HCT116 (cell line): ENCODE data around the gene DOCK7. TPM values are rescaled to one million over a fixed set of nuclear protein-coding genes. Genes with fewer than 3 reads are reported as not detected.

Experiments used
- ATAC-seq: fragments of 200-7000 bp; cut with Tn5 transposase; 2 replicates; pipeline ENCODE4 v1.9.1; 2020; ENCODE audit warnings: mild to moderate bottlenecking, moderate library complexity
- BruUV-seq: library from RNA; stranded (reverse); fragments of 400-500 nt; replicated peaks from 2 replicates; lab custom pipeline; 2021; lab: Mats Ljungman, UMichigan
- CTCF ChIA-PET: fragments of 300-600 bp; sonication (Branson Sonifier 250); formaldehyde crosslinking; loops from one replicate; lab custom pipeline; 2021; ENCODE audit warnings: antibody characterized with exemption; lab: Charles Lee
- POLR2A ChIA-PET: fragments of 300-600, 350-600 bp; sonication (Branson Sonifier 250); formaldehyde crosslinking; loops from one replicate; lab custom pipeline; 2021; ENCODE audit warnings: antibody characterized with exemption; lab: Charles Lee
- RAD21 ChIA-PET, 2 experiments: fragments of 300-600 bp; sonication (Branson Sonifier 250); formaldehyde crosslinking; loops; one replicate each; lab custom pipeline; 2023; ENCODE audit warnings: low total read pairs in 2 of 2; ENCODE audit not compliant: uncharacterized antibody in 2 of 2, unreplicated experiment in 2 of 2, low non-redundant PET in 1 of 2; lab: Charles Lee
- DNase-seq: peaks from one replicate; pipeline ENCODE4 v3.0.0-alpha.2; 2010; ENCODE audit warnings: low read depth, low spot score
- H2AFZ ChIP-seq: fragments of 200-600 bp; shearing (Covaris generic), sonication (generic); 2 replicates; pipeline ENCODE4 v1.6.1; 2017; ENCODE audit warnings: low read depth, mixed run types, mixed read lengths, antibody characterized with exemption, low read length; ENCODE audit not compliant: poor library complexity, severe bottlenecking
- H3K27ac ChIP-seq: 2 replicates; pipeline ENCODE4 v1.5.1; 2012; ENCODE audit warnings: low read depth, low read length
- H3K27me3 ChIP-seq: fragments of 200-600 bp; sonication (generic); 2 replicates; pipeline ENCODE4 v1.6.1; 2016; ENCODE audit warnings: mixed run types, low read length, mixed read lengths; ENCODE audit not compliant: insufficient read depth
- H3K36me3 ChIP-seq, 2 experiments: fragments of 200-500 bp in 1 of 2; fragments of 200-600 bp in 1 of 2; sonication (Bioruptor generic) in 1 of 2; sonication (generic) in 1 of 2; 2 replicates each; pipeline versions ENCODE4 v1.5.1 to v1.6.1; 2014 to 2016; ENCODE audit warnings: low read length in 2 of 2, inconsistent platforms in 1 of 2, mixed read lengths in 1 of 2, mixed run types in 1 of 2; ENCODE audit not compliant: insufficient read depth in 2 of 2, control insufficient read depth in 1 of 2
- H3K4me1 ChIP-seq, 2 experiments: fragments of 200-600 bp in 1 of 2; sonication (generic) in 1 of 2; 2 replicates each; pipeline versions ENCODE4 v1.5.1 to v1.6.1; 2012 to 2017; ENCODE audit warnings: low read length in 2 of 2, inconsistent platforms in 1 of 2, mild to moderate bottlenecking in 1 of 2, mixed read lengths in 1 of 2, mixed run types in 1 of 2, moderate library complexity in 1 of 2; ENCODE audit not compliant: insufficient read depth in 2 of 2, control insufficient read depth in 1 of 2
- H3K4me2 ChIP-seq: fragments of 200-600 bp; sonication (generic); 2 replicates; pipeline ENCODE4 v1.6.1; 2017; ENCODE audit warnings: mixed run types, low read length, mixed read lengths
- H3K4me3 ChIP-seq, 2 experiments: fragments of 200-600 bp in 1 of 2; sonication (generic) in 1 of 2; replicated peaks in 1 of 2; 2 replicates each; pipeline ENCODE4 v1.5.1; 2011 to 2016; ENCODE audit warnings: low read length in 2 of 2, control low read depth in 1 of 2, low read depth in 1 of 2, mild to moderate bottlenecking in 1 of 2, mixed read lengths in 1 of 2, mixed run types in 1 of 2
- H3K79me2 ChIP-seq: fragments of 200-600 bp; sonication (generic); 2 replicates; pipeline ENCODE4 v1.6.1; 2017; ENCODE audit warnings: mild to moderate bottlenecking, mixed run types, low read length, moderate library complexity, mixed read lengths; ENCODE audit not compliant: insufficient read depth
- H3K9ac ChIP-seq: fragments of 200-600 bp; sonication (generic); 2 replicates; pipeline ENCODE4 v1.6.1; 2016; ENCODE audit warnings: low read length, mixed read lengths
- H3K9me2 ChIP-seq: fragments of 200-600 bp; sonication (generic), shearing (Covaris generic); 2 replicates; pipeline ENCODE4 v1.6.1; 2017; ENCODE audit warnings: mixed run types, mild to moderate bottlenecking, moderate library complexity; ENCODE audit not compliant: insufficient read depth
- H3K9me3 ChIP-seq, 2 experiments: fragments of 200-500 bp in 1 of 2; fragments of 200-600 bp in 1 of 2; sonication (Bioruptor generic) in 1 of 2; sonication (generic) in 1 of 2; 2 replicates each; pipeline ENCODE4 v1.6.1; 2014 to 2017; ENCODE audit warnings: low read length in 2 of 2, mixed read lengths in 2 of 2, inconsistent platforms in 1 of 2, low read depth in 1 of 2, mild to moderate bottlenecking in 1 of 2, mixed run types in 1 of 2, moderate library complexity in 1 of 2; ENCODE audit not compliant: control insufficient read depth in 1 of 2, insufficient read depth in 1 of 2
- H4K20me1 ChIP-seq: fragments of 200-600 bp; sonication (generic), shearing (Covaris generic); 2 replicates; pipeline ENCODE4 v1.6.1; 2017; ENCODE audit warnings: mixed run types, mild to moderate bottlenecking, moderate library complexity; ENCODE audit not compliant: insufficient read depth
- CBX3 ChIP-seq: IDR thresholded peaks from 2 replicates; pipeline ENCODE4 v1.6.1; 2012; ENCODE audit warnings: low read depth
- ELF1 ChIP-seq: IDR thresholded peaks from 2 replicates; pipeline ENCODE4 v1.6.1; 2012; ENCODE audit warnings: low read depth, borderline replicate concordance
- FOSL1 ChIP-seq: IDR thresholded peaks from 2 replicates; pipeline ENCODE4 v1.6.1; 2012; ENCODE audit warnings: low read depth
- JUND ChIP-seq: IDR thresholded peaks from 2 replicates; pipeline ENCODE4 v1.6.1; 2012
- POLR2A ChIP-seq: IDR thresholded peaks from 2 replicates; pipeline ENCODE4 v1.7.0; 2011; ENCODE audit warnings: borderline replicate concordance; ENCODE audit not compliant: insufficient read depth, insufficient read length; ENCODE audit errors: extremely low read depth
- SIN3A ChIP-seq: IDR thresholded peaks from 2 replicates; pipeline ENCODE4 v1.6.1; 2012; ENCODE audit warnings: low read depth
- SP1 ChIP-seq: IDR thresholded peaks from 2 replicates; pipeline ENCODE4 v1.6.1; 2012; ENCODE audit warnings: low read depth
- SRF ChIP-seq: IDR thresholded peaks from 2 replicates; pipeline ENCODE4 v1.6.1; 2012; ENCODE audit warnings: low read depth
- TCF7L2 ChIP-seq: IDR thresholded peaks from 2 replicates; pipeline ENCODE4 v1.7.0; 2011; ENCODE audit warnings: borderline replicate concordance, inconsistent platforms; ENCODE audit not compliant: insufficient read depth, insufficient read length; ENCODE audit errors: extremely low read depth
- YY1 ChIP-seq: IDR thresholded peaks from 2 replicates; pipeline ENCODE4 v1.6.1; 2011; ENCODE audit warnings: low read length, low read depth, moderate library complexity, mild to moderate bottlenecking; ENCODE audit not compliant: insufficient replicate concordance; ENCODE audit errors: extremely low read depth
- ZFX ChIP-seq: fragments of 450-650 bp; IDR thresholded peaks from 2 replicates; pipeline ENCODE4 v1.6.1; 2017
- ZNF274 ChIP-seq: fragments of 200-500 bp; sonication (Bioruptor generic); IDR thresholded peaks from 2 replicates; pipeline ENCODE4 v1.6.1; 2014; ENCODE audit warnings: mild to moderate bottlenecking, low read depth, low read length, inconsistent platforms
- intact Hi-C: fragments of 100-400 bp; cut with micrococcal nuclease; formaldehyde crosslinking; loops from 2 replicates; pipeline ENCODE4 v1.10.0; 2022
- total RNA-seq: library from RNA; stranded (reverse); gene quantifications from one replicate; pipeline ENCODE4 v1.2.1, GENCODE V29; 2021; ENCODE audit not compliant: unreplicated experiment
- TF ChIP-seq, protein P1 (sequence below): IDR thresholded peaks from 2 replicates; pipeline ENCODE4 v1.6.1; 2012; ENCODE audit warnings: low read depth
- TF ChIP-seq, protein P2 (sequence below), 3 experiments: fragments of 200-600 bp in 1 of 3; sonication (generic) in 1 of 3; IDR thresholded peaks in 2 of 3; conservative IDR thresholded peaks in 1 of 3; 2 replicates each; pipeline ENCODE4 v1.5.1; 2012 to 2017; ENCODE audit warnings: low read depth in 2 of 3, low read length in 2 of 3, antibody characterized with exemption in 1 of 3, borderline replicate concordance in 1 of 3, control low read depth in 1 of 3, mild to moderate bottlenecking in 1 of 3, mixed read lengths in 1 of 3, mixed run types in 1 of 3, moderate library complexity in 1 of 3; ENCODE audit not compliant: insufficient read depth in 1 of 3
- TF ChIP-seq, protein P3 (sequence below): IDR thresholded peaks from 2 replicates; pipeline ENCODE4 v1.6.1; 2012
- TF ChIP-seq, protein P4 (sequence below): IDR thresholded peaks from 2 replicates; pipeline ENCODE4 v1.6.1; 2012

The DOCK7 gene
- total RNA-seq, 1 experiment from 2014 or later, result 49.0 TPM

DNA sequence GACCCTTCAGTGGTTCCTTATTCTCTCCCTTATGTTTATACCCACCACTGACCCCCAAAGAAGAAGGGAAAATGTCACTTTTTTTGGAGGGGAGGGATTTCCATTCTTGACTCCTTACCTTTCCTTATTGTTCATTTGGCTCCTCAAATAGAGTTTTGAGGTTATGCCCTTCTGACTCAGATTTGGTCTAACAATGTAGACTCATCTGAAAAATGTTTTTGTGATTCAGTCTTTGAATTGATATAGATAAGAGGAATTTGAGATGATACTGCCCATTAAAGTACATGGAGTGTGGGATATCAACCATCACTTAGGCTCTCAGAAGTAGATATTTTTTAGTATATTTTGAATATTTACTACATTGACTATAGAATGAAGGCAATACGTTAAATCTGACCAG, 235.2 kb downstream of the DOCK7 start:
- Histone ChIP-seq H3K4me1 (no peaks in the 10 kb centered on the region), H3K79me2 (peaks cover 28% of the 10 kb centered on the region; the same call in 1 of the 2 replicates), H3K4me2 (no peak overlapping the region), H3K36me3 (peaks cover 29 to 34% of the 10 kb centered on the region in 2 experiments), H3K9me3 (no peaks in the 10 kb centered on the region), H3K9me2 (no peaks in the 10 kb centered on the region), H2AFZ (no peak overlapping the region), H3K27me3 (no peaks in the 10 kb centered on the region), H3K4me3 (no peak overlapping the region), H3K9ac (no peak overlapping the region), H3K27ac (no peak overlapping the region), H4K20me1 (peaks cover 10% of the 10 kb centered on the region; the same call in 1 of the 2 replicates)
- no peak for DNase-seq
- intact Hi-C loops, result no loop called here
- ChIA-PET POLR2A (no interaction called here), RAD21 (no interaction called here)
- TF ChIP-seq SP1, result no peak
- no peak for TF ChIP-seq TCF7L2
- TF ChIP-seq JUND, result no peak
- no peak for TF ChIP-seq ZNF274
- TF ChIP-seq, protein P1, sequence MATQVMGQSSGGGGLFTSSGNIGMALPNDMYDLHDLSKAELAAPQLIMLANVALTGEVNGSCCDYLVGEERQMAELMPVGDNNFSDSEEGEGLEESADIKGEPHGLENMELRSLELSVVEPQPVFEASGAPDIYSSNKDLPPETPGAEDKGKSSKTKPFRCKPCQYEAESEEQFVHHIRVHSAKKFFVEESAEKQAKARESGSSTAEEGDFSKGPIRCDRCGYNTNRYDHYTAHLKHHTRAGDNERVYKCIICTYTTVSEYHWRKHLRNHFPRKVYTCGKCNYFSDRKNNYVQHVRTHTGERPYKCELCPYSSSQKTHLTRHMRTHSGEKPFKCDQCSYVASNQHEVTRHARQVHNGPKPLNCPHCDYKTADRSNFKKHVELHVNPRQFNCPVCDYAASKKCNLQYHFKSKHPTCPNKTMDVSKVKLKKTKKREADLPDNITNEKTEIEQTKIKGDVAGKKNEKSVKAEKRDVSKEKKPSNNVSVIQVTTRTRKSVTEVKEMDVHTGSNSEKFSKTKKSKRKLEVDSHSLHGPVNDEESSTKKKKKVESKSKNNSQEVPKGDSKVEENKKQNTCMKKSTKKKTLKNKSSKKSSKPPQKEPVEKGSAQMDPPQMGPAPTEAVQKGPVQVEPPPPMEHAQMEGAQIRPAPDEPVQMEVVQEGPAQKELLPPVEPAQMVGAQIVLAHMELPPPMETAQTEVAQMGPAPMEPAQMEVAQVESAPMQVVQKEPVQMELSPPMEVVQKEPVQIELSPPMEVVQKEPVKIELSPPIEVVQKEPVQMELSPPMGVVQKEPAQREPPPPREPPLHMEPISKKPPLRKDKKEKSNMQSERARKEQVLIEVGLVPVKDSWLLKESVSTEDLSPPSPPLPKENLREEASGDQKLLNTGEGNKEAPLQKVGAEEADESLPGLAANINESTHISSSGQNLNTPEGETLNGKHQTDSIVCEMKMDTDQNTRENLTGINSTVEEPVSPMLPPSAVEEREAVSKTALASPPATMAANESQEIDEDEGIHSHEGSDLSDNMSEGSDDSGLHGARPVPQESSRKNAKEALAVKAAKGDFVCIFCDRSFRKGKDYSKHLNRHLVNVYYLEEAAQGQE, result no peak
- TF ChIP-seq, protein P2, sequence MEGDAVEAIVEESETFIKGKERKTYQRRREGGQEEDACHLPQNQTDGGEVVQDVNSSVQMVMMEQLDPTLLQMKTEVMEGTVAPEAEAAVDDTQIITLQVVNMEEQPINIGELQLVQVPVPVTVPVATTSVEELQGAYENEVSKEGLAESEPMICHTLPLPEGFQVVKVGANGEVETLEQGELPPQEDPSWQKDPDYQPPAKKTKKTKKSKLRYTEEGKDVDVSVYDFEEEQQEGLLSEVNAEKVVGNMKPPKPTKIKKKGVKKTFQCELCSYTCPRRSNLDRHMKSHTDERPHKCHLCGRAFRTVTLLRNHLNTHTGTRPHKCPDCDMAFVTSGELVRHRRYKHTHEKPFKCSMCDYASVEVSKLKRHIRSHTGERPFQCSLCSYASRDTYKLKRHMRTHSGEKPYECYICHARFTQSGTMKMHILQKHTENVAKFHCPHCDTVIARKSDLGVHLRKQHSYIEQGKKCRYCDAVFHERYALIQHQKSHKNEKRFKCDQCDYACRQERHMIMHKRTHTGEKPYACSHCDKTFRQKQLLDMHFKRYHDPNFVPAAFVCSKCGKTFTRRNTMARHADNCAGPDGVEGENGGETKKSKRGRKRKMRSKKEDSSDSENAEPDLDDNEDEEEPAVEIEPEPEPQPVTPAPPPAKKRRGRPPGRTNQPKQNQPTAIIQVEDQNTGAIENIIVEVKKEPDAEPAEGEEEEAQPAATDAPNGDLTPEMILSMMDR (IDR thresholded peaks at IDR 0.05 in 2 of 3, conservative IDR thresholded peaks at IDR 0.05 in 1 of 3; ENCODE audit: borderline replicate concordance in 1 of 3, insufficient read depth in 1 of 3, low read depth in 2 of 3, low read length in 2 of 3), result no peak
- no peak for TF ChIP-seq SRF
- TF ChIP-seq ELF1, result no peak
- TF ChIP-seq, protein P3, sequence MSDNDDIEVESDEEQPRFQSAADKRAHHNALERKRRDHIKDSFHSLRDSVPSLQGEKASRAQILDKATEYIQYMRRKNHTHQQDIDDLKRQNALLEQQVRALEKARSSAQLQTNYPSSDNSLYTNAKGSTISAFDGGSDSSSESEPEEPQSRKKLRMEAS, result no peak
- TF ChIP-seq, protein P4, sequence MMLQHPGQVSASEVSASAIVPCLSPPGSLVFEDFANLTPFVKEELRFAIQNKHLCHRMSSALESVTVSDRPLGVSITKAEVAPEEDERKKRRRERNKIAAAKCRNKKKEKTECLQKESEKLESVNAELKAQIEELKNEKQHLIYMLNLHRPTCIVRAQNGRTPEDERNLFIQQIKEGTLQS, result no peak
- no peak for TF ChIP-seq SIN3A
- no peak for TF ChIP-seq YY1
- TF ChIP-seq FOSL1, result no peak
- TF ChIP-seq POLR2A, result no peak
- no peak for TF ChIP-seq CBX3
- TF ChIP-seq ZFX, result no peak
- TF ChIP-seq, all 23 proteins: peak for 0
- CTCF ChIA-PET, result no interaction called here
- no TSS peak for BruUV-seq
- no peak for ATAC-seq
